ENCODE results near the gene LHCGR. TPM values are rescaled to one million over a fixed set of nuclear protein-coding genes. Genes with fewer than 3 reads are reported as not detected.

The LHCGR gene
- total RNA-seq, 4 donors from 2014 or later, result not detected

GRCh38 chr2:48638261-48638660 lies 117.3 kb downstream of the LHCGR start:
- WGBS, 2 donors (ENCODE audit: low coverage in 1 of 2), result 49% methylated on average over 1 of the region's 1 CpG; no CpG with 5 or more reads in 1 of the 2 donors

More at GRCh38 chr2:48638261-48638660, 117.3 kb downstream of the LHCGR start:
- H3K4me1 ChIP-seq, result no peaks in the 10 kb centered on the region
- H3K4me3 ChIP-seq, result no peak overlapping the region
- intact Hi-C loops (cut with DNase I; ENCODE audit: low total_unique reads) (no loop called here), in situ Hi-C loops (cut with MboI; ENCODE audit: low pct_ligation_motif_present in 1 of 4, low pct_unique_long_range_greater_than_20kb in 1 of 4, low sequenced_read_pairs in 3 of 4) (no loop called here)
- H3K27me3 ChIP-seq, result no peaks in the 10 kb centered on the region
- no peak overlapping the region for H3K27ac ChIP-seq
- no peaks in the 10 kb centered on the region for H3K9me3 ChIP-seq
- no peaks in the 10 kb centered on the region for H3K36me3 ChIP-seq
- DNase-seq, result no peak
- no peak for TF ChIP-seq POLR2AphosphoS5 (IDR thresholded peaks at IDR 0.05)
- TF ChIP-seq EP300 (IDR thresholded peaks at IDR 0.05; ENCODE audit: low read depth), result no peak
- no peak for TF ChIP-seq CTCF (IDR thresholded peaks at IDR 0.05)

Small RNAs within 50 kb of the gene (small RNA-seq; reads per million reads assigned to genes)
- 0 reads per million in 4 donors for gene ELOBP3

Other genes starting within 250 kb of the LHCGR start
- gene STON1, start 225.6 kb downstream of the LHCGR start, total RNA-seq, result 10 to 100 TPM; 21.4 to 39.2 (median 27.1) TPM
- 10 to 100 TPM in 1 of 4 donors, 1 to 10 TPM in 2, not detected in 1; 1.6 to 15.2 (median 9.2) TPM for gene GTF2A1L, start 137.9 kb downstream of the LHCGR start, total RNA-seq